GM12878 (cell line): ENCODE results near the gene ANKRD28.

ENCODE experiments used
- CBFB ChIP-seq: IDR thresholded peaks from 2 replicates; pipeline ENCODE4 v1.6.1; 2016; ENCODE audit warnings: antibody characterized with exemption, low read depth
- CEBPB ChIP-seq, 2 experiments: fragments of 150-350 bp in 1 of 2; IDR thresholded peaks; 2 replicates each; pipeline ENCODE4 v1.6.1; 2012 to 2014; ENCODE audit warnings: low read depth in 2 of 2, low read length in 2 of 2, borderline replicate concordance in 1 of 2, inconsistent platforms in 1 of 2
- CHD1 ChIP-seq: IDR thresholded peaks from 2 replicates; pipeline ENCODE4 v1.6.1; 2012; ENCODE audit warnings: low read depth, low read length, improper control_type of control experiment
- HCFC1 ChIP-seq: fragments of 150-350 bp; IDR thresholded peaks from 2 replicates; pipeline ENCODE4 v1.6.1; 2014; ENCODE audit warnings: low read length
- HDAC6 ChIP-seq: fragments of 200-600 bp; sonication (generic); IDR thresholded peaks from one replicate; pipeline ENCODE4 v1.8.0; 2017; ENCODE audit warnings: antibody characterized with exemption; ENCODE audit not compliant: unreplicated experiment
- MYC ChIP-seq: IDR thresholded peaks from 2 replicates; pipeline ENCODE4 v1.6.1; 2011; ENCODE audit warnings: mild to moderate bottlenecking, low read length, moderate library complexity, inconsistent platforms; ENCODE audit not compliant: insufficient read depth, insufficient replicate concordance, insufficient read length, severe bottlenecking
- NFXL1 ChIP-seq: fragments of 450-650 bp; IDR thresholded peaks from 2 replicates; pipeline ENCODE4 v1.6.1; 2017; ENCODE audit warnings: antibody characterized with exemption, mild to moderate bottlenecking, borderline replicate concordance
- PAX5 ChIP-seq: IDR thresholded peaks from 2 replicates; pipeline ENCODE4 v1.6.1; 2011; ENCODE audit warnings: low read depth, low read length, borderline replicate concordance
- TBL1XR1 ChIP-seq: IDR thresholded peaks from 2 replicates; pipeline ENCODE4 v1.6.1; 2012; ENCODE audit warnings: low read depth, low read length, improper control_type of control experiment
- TF ChIP-seq, protein P1 (sequence below), 3 experiments: IDR thresholded peaks in 2 of 3; conservative IDR thresholded peaks in 1 of 3; 2 replicates each; pipeline ENCODE4 v1.5.1; 2011; ENCODE audit warnings: low read depth in 3 of 3, low read length in 3 of 3, mild to moderate bottlenecking in 3 of 3, control low read depth in 2 of 3, moderate library complexity in 2 of 3, inconsistent platforms in 1 of 3, mixed read lengths in 1 of 3; ENCODE audit not compliant: control insufficient read depth in 2 of 3, insufficient read depth in 1 of 3; ENCODE audit errors: extremely low read depth in 1 of 3
- TF ChIP-seq, protein P2 (sequence below): IDR thresholded peaks from 2 replicates; pipeline ENCODE4 v1.6.1; 2012; ENCODE audit warnings: mild to moderate bottlenecking, low read depth, low read length

GRCh38 chr3:15666277-15666676, 131.5 kb downstream of the ANKRD28 start:
- TF ChIP-seq NFXL1 (no peak), CBFB (no peak), MYC (no peak), CHD1 (no peak), HCFC1 (no peak), HDAC6 (no peak), CEBPB (IDR thresholded peaks at IDR 0.05; ENCODE audit: borderline replicate concordance in 1 of 2, low read depth in 2 of 2, low read length in 2 of 2) (no peak), PAX5 (no peak), TBL1XR1 (no peak)
- TF ChIP-seq, protein P1, sequence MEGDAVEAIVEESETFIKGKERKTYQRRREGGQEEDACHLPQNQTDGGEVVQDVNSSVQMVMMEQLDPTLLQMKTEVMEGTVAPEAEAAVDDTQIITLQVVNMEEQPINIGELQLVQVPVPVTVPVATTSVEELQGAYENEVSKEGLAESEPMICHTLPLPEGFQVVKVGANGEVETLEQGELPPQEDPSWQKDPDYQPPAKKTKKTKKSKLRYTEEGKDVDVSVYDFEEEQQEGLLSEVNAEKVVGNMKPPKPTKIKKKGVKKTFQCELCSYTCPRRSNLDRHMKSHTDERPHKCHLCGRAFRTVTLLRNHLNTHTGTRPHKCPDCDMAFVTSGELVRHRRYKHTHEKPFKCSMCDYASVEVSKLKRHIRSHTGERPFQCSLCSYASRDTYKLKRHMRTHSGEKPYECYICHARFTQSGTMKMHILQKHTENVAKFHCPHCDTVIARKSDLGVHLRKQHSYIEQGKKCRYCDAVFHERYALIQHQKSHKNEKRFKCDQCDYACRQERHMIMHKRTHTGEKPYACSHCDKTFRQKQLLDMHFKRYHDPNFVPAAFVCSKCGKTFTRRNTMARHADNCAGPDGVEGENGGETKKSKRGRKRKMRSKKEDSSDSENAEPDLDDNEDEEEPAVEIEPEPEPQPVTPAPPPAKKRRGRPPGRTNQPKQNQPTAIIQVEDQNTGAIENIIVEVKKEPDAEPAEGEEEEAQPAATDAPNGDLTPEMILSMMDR (IDR thresholded peaks at IDR 0.05 in 2 of 3, conservative IDR thresholded peaks at IDR 0.05 in 1 of 3; ENCODE audit: control insufficient read depth in 2 of 3, extremely low read depth in 1 of 3, insufficient read depth in 1 of 3, low read depth in 3 of 3, low read length in 3 of 3) = no peak
- TF ChIP-seq, protein P2, sequence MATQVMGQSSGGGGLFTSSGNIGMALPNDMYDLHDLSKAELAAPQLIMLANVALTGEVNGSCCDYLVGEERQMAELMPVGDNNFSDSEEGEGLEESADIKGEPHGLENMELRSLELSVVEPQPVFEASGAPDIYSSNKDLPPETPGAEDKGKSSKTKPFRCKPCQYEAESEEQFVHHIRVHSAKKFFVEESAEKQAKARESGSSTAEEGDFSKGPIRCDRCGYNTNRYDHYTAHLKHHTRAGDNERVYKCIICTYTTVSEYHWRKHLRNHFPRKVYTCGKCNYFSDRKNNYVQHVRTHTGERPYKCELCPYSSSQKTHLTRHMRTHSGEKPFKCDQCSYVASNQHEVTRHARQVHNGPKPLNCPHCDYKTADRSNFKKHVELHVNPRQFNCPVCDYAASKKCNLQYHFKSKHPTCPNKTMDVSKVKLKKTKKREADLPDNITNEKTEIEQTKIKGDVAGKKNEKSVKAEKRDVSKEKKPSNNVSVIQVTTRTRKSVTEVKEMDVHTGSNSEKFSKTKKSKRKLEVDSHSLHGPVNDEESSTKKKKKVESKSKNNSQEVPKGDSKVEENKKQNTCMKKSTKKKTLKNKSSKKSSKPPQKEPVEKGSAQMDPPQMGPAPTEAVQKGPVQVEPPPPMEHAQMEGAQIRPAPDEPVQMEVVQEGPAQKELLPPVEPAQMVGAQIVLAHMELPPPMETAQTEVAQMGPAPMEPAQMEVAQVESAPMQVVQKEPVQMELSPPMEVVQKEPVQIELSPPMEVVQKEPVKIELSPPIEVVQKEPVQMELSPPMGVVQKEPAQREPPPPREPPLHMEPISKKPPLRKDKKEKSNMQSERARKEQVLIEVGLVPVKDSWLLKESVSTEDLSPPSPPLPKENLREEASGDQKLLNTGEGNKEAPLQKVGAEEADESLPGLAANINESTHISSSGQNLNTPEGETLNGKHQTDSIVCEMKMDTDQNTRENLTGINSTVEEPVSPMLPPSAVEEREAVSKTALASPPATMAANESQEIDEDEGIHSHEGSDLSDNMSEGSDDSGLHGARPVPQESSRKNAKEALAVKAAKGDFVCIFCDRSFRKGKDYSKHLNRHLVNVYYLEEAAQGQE = no peak
